ENCODE measurements around the gene TMEM43. TPM values are rescaled to one million over a fixed set of nuclear protein-coding genes. Genes with fewer than 3 reads are reported as not detected.

TMEM43 gene
- total RNA-seq, 1 experiment from 2014 or later, result 36.7 TPM

DNA sequence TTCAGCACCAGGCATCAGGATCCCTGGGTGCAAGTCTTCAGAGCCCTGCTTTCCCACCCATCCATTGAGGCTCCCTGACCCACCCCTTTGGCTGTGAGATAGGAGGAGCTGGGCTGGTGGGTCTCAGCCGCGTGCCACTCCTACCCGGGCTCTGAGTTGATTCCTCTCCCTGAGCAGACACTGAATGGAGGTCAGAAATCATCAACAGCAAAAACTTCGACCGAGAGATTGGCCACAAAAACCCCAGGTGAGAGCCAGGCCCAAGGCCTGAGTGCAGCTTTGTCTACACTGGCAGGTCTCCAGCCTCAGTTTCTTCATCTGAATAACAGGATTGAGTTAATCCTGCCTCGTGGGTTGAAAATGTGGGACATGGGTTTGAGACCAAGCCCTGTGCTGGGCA lies 7.8 kb downstream of the TMEM43 start:
- no peak overlapping the region for H2BK5ac ChIP-seq (ENCODE audit: insufficient read length, low read length)
- H2BK15ac ChIP-seq (ENCODE audit: low read depth, low read length), result no peak overlapping the region
- no peaks in the 10 kb centered on the region for H3K4me1 ChIP-seq (ENCODE audit: insufficient read depth, low read length)
- TF ChIP-seq, protein P1, sequence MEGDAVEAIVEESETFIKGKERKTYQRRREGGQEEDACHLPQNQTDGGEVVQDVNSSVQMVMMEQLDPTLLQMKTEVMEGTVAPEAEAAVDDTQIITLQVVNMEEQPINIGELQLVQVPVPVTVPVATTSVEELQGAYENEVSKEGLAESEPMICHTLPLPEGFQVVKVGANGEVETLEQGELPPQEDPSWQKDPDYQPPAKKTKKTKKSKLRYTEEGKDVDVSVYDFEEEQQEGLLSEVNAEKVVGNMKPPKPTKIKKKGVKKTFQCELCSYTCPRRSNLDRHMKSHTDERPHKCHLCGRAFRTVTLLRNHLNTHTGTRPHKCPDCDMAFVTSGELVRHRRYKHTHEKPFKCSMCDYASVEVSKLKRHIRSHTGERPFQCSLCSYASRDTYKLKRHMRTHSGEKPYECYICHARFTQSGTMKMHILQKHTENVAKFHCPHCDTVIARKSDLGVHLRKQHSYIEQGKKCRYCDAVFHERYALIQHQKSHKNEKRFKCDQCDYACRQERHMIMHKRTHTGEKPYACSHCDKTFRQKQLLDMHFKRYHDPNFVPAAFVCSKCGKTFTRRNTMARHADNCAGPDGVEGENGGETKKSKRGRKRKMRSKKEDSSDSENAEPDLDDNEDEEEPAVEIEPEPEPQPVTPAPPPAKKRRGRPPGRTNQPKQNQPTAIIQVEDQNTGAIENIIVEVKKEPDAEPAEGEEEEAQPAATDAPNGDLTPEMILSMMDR (conservative IDR thresholded peaks at IDR 0.05), result no peak
- Mint-ChIP-seq H3K27me3 (ENCODE audit: low read depth) (no peaks in the 10 kb centered on the region), H3K4me1 (no peaks in the 10 kb centered on the region), H3K36me3 (ENCODE audit: insufficient read depth in 1 of 3, low read depth in 3 of 3) (peaks cover 29 to 86% (median 80%) of the 10 kb centered on the region in 3 experiments; a peak in 6 of 7 replicates), H3K4me3 (no peak overlapping the region), H3K27ac (no peak overlapping the region), H3K9me3 (no peaks in the 10 kb centered on the region)
- no peak overlapping the region for H3K27ac ChIP-seq (ENCODE audit: insufficient read length, low read depth, low read length)
- H3K56ac ChIP-seq (ENCODE audit: insufficient read length, low read depth, low read length), result no peak overlapping the region
- no peaks in the 10 kb centered on the region; the same call in 1 of the 2 replicates for H3K79me2 ChIP-seq (ENCODE audit: insufficient read depth, low read length)
- no peak overlapping the region for H3K23ac ChIP-seq (ENCODE audit: insufficient read length, low read depth, low read length)
- H2AFZ ChIP-seq (ENCODE audit: low read length), result no peak overlapping the region
- no peak overlapping the region for H3K4me2 ChIP-seq (ENCODE audit: insufficient read depth, insufficient read length, low read length)
- no peak overlapping the region for H2BK20ac ChIP-seq (ENCODE audit: low read depth, low read length, poor library complexity, severe bottlenecking)
- H3K18ac ChIP-seq (ENCODE audit: insufficient read length, low read depth, low read length), result no peak overlapping the region
- no peak for DNase-seq
- H3K4ac ChIP-seq (ENCODE audit: low read depth, low read length), result no peak overlapping the region
- H4K8ac ChIP-seq (replicated peaks; ENCODE audit: insufficient read length, low read depth, low read length), result no peak overlapping the region
- H3K79me1 ChIP-seq (ENCODE audit: insufficient read depth, low read depth, low read length, poor library complexity, severe bottlenecking), result no peaks in the 10 kb centered on the region
- no peak overlapping the region for H2BK12ac ChIP-seq (ENCODE audit: insufficient read length, low read depth, low read length)
- no peaks in the 10 kb centered on the region for H4K20me1 ChIP-seq (ENCODE audit: control insufficient read depth, insufficient read depth, insufficient read length)
- no peak overlapping the region for H3K14ac ChIP-seq (ENCODE audit: insufficient read depth, low read length)
- H2BK120ac ChIP-seq (ENCODE audit: low read depth, low read length, poor library complexity, severe bottlenecking), result no peak overlapping the region
- H3K9ac ChIP-seq (ENCODE audit: extremely low read depth, insufficient read length, low read length), result no peak overlapping the region
- no peaks in the 10 kb centered on the region for H3K9me3 ChIP-seq (ENCODE audit: control insufficient read depth, low read depth, low read length)
- no CpG with 5 or more reads among the region's 6 CpGs for WGBS (ENCODE audit: extremely low coverage, insufficient read length, low lambda C conversion rate)
- H3T11ph ChIP-seq (ENCODE audit: low read length), result no peak overlapping the region
- no peaks in the 10 kb centered on the region for H3K23me2 ChIP-seq (ENCODE audit: insufficient read length, low read depth, low read length, poor library complexity, severe bottlenecking)
- no peak overlapping the region for H4K5ac ChIP-seq (ENCODE audit: insufficient read length, low read depth, low read length)
- no peak overlapping the region for H2AK5ac ChIP-seq (ENCODE audit: insufficient read length, low read length)
- H3K27me3 ChIP-seq (ENCODE audit: insufficient read depth, low read length), result no peaks in the 10 kb centered on the region
- H4K91ac ChIP-seq (ENCODE audit: insufficient read length, low read depth, low read length), result no peak overlapping the region
